Measurements from ENCODE around the gene IL1R2. TPM values are rescaled to one million over a fixed set of nuclear protein-coding genes. Genes with fewer than 3 reads are reported as not detected.

Gene IL1R2
- total and polyA plus RNA-seq, 2 experiments from 2014 or later: not detected

DNA sequence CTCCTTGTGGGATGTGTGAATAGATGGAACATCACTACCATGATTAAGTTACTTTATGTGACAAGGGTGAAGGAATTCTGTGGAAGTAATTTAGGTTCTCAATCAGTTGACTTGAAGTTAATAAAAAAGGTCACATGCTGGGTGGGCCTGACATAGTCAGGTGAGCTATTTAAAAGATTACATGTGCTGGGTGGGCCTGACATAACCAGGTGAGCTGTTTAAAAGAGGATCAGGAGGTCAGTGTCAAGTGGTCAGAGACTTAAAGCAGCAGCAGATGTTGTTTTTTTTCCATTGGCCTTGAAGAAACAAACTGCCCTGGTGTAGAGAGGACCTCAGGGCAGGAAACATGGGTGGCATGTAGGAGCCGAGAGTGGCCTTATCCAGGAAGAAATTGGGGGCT, 3.3 kb downstream of the IL1R2 start:
- Histone ChIP-seq H3K27me3 (ENCODE audit: insufficient read depth) (no peaks in the 10 kb centered on the region), H3K27ac (ENCODE audit: low read depth) (no peak overlapping the region), H3K4me2 (no peak overlapping the region), H3K4me3 (no peak overlapping the region), H3K79me2 (replicated peaks; ENCODE audit: insufficient read depth) (no peaks in the 10 kb centered on the region), H3K36me3 (ENCODE audit: insufficient read depth) (no peaks in the 10 kb centered on the region), H3K9me2 (ENCODE audit: insufficient read depth) (peaks cover 3% of the 10 kb centered on the region), H4K20me1 (replicated peaks; ENCODE audit: insufficient read depth) (no peaks in the 10 kb centered on the region), H3K4me1 (ENCODE audit: insufficient read depth) (no peaks in the 10 kb centered on the region), H2AFZ (no peak overlapping the region), H3F3A (replicated peaks; ENCODE audit: low read depth) (no peaks in the 10 kb centered on the region)
- Mint-ChIP-seq H3K27ac (no peak overlapping the region), H3K27me3 (ENCODE audit: insufficient read depth, low read depth, poor library complexity) (peaks cover 5% of the 10 kb centered on the region), H3K4me1 (no peaks in the 10 kb centered on the region), H3K9me3 (no peaks in the 10 kb centered on the region; the same call in 2 of the 3 replicates), H3K36me3 (ENCODE audit: low read depth) (no peaks in the 10 kb centered on the region), H3K4me3 (no peak overlapping the region)
- DNase-seq (ENCODE audit: low spot score) (no peak), ATAC-seq (no peak)
- TF ChIP-seq, protein P1, sequence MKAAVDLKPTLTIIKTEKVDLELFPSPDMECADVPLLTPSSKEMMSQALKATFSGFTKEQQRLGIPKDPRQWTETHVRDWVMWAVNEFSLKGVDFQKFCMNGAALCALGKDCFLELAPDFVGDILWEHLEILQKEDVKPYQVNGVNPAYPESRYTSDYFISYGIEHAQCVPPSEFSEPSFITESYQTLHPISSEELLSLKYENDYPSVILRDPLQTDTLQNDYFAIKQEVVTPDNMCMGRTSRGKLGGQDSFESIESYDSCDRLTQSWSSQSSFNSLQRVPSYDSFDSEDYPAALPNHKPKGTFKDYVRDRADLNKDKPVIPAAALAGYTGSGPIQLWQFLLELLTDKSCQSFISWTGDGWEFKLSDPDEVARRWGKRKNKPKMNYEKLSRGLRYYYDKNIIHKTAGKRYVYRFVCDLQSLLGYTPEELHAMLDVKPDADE (IDR thresholded peaks at IDR 0.05): no peak
- TF ChIP-seq EZH2 (IDR thresholded peaks at IDR 0.05; ENCODE audit: low read depth, unreplicated experiment): no peak
- TF ChIP-seq ZNF331 (CRISPR knock-in tag; IDR thresholded peaks at IDR 0.05; ENCODE audit: low read depth): no peak
- no peak for TF ChIP-seq CREB1 (CRISPR knock-in tag; IDR thresholded peaks at IDR 0.05; ENCODE audit: low read depth)
- TF ChIP-seq STAT1 (IDR thresholded peaks at IDR 0.05; ENCODE audit: unreplicated experiment): no peak
- no peak for TF ChIP-seq ZNF114 (CRISPR knock-in tag; IDR thresholded peaks at IDR 0.05)
- TF ChIP-seq, protein P2, sequence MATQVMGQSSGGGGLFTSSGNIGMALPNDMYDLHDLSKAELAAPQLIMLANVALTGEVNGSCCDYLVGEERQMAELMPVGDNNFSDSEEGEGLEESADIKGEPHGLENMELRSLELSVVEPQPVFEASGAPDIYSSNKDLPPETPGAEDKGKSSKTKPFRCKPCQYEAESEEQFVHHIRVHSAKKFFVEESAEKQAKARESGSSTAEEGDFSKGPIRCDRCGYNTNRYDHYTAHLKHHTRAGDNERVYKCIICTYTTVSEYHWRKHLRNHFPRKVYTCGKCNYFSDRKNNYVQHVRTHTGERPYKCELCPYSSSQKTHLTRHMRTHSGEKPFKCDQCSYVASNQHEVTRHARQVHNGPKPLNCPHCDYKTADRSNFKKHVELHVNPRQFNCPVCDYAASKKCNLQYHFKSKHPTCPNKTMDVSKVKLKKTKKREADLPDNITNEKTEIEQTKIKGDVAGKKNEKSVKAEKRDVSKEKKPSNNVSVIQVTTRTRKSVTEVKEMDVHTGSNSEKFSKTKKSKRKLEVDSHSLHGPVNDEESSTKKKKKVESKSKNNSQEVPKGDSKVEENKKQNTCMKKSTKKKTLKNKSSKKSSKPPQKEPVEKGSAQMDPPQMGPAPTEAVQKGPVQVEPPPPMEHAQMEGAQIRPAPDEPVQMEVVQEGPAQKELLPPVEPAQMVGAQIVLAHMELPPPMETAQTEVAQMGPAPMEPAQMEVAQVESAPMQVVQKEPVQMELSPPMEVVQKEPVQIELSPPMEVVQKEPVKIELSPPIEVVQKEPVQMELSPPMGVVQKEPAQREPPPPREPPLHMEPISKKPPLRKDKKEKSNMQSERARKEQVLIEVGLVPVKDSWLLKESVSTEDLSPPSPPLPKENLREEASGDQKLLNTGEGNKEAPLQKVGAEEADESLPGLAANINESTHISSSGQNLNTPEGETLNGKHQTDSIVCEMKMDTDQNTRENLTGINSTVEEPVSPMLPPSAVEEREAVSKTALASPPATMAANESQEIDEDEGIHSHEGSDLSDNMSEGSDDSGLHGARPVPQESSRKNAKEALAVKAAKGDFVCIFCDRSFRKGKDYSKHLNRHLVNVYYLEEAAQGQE (IDR thresholded peaks at IDR 0.05; ENCODE audit: unreplicated experiment): no peak
- TF ChIP-seq, protein P3, sequence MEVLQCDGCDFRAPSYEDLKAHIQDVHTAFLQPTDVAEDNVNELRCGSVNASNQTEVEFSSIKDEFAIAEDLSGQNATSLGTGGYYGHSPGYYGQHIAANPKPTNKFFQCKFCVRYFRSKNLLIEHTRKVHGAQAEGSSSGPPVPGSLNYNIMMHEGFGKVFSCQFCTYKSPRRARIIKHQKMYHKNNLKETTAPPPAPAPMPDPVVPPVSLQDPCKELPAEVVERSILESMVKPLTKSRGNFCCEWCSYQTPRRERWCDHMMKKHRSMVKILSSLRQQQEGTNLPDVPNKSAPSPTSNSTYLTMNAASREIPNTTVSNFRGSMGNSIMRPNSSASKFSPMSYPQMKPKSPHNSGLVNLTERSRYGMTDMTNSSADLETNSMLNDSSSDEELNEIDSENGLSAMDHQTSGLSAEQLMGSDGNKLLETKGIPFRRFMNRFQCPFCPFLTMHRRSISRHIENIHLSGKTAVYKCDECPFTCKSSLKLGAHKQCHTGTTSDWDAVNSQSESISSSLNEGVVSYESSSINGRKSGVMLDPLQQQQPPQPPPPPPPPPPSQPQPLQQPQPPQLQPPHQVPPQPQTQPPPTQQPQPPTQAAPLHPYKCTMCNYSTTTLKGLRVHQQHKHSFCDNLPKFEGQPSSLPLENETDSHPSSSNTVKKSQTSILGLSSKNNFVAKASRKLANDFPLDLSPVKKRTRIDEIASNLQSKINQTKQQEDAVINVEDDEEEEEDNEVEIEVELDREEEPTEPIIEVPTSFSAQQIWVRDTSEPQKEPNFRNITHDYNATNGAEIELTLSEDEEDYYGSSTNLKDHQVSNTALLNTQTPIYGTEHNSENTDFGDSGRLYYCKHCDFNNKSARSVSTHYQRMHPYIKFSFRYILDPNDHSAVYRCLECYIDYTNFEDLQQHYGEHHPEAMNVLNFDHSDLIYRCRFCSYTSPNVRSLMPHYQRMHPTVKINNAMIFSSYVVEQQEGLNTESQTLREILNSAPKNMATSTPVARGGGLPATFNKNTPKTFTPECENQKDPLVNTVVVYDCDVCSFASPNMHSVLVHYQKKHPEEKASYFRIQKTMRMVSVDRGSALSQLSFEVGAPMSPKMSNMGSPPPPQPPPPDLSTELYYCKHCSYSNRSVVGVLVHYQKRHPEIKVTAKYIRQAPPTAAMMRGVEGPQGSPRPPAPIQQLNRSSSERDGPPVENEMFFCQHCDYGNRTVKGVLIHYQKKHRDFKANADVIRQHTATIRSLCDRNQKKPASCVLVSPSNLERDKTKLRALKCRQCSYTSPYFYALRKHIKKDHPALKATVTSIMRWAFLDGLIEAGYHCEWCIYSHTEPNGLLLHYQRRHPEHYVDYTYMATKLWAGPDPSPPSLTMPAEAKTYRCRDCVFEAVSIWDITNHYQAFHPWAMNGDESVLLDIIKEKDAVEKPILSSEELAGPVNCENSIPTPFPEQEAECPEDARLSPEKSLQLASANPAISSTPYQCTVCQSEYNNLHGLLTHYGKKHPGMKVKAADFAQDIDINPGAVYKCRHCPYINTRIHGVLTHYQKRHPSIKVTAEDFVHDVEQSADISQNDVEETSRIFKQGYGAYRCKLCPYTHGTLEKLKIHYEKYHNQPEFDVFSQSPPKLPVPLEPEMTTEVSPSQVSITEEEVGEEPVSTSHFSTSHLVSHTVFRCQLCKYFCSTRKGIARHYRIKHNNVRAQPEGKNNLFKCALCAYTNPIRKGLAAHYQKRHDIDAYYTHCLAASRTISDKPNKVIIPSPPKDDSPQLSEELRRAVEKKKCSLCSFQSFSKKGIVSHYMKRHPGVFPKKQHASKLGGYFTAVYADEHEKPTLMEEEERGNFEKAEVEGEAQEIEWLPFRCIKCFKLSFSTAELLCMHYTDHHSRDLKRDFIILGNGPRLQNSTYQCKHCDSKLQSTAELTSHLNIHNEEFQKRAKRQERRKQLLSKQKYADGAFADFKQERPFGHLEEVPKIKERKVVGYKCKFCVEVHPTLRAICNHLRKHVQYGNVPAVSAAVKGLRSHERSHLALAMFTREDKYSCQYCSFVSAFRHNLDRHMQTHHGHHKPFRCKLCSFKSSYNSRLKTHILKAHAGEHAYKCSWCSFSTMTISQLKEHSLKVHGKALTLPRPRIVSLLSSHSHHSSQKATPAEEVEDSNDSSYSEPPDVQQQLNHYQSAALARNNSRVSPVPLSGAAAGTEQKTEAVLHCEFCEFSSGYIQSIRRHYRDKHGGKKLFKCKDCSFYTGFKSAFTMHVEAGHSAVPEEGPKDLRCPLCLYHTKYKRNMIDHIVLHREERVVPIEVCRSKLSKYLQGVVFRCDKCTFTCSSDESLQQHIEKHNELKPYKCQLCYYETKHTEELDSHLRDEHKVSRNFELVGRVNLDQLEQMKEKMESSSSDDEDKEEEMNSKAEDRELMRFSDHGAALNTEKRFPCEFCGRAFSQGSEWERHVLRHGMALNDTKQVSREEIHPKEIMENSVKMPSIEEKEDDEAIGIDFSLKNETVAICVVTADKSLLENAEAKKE (CRISPR knock-in tag; IDR thresholded peaks at IDR 0.05): no peak
- no peak for TF ChIP-seq NANOG (IDR thresholded peaks at IDR 0.05; ENCODE audit: borderline replicate concordance)
- TF ChIP-seq JUNB (IDR thresholded peaks at IDR 0.05; ENCODE audit: unreplicated experiment): no peak
- no peak for TF ChIP-seq EZH2phosphoT487 (IDR thresholded peaks at IDR 0.05; ENCODE audit: unreplicated experiment)
- TF ChIP-seq, protein P4, sequence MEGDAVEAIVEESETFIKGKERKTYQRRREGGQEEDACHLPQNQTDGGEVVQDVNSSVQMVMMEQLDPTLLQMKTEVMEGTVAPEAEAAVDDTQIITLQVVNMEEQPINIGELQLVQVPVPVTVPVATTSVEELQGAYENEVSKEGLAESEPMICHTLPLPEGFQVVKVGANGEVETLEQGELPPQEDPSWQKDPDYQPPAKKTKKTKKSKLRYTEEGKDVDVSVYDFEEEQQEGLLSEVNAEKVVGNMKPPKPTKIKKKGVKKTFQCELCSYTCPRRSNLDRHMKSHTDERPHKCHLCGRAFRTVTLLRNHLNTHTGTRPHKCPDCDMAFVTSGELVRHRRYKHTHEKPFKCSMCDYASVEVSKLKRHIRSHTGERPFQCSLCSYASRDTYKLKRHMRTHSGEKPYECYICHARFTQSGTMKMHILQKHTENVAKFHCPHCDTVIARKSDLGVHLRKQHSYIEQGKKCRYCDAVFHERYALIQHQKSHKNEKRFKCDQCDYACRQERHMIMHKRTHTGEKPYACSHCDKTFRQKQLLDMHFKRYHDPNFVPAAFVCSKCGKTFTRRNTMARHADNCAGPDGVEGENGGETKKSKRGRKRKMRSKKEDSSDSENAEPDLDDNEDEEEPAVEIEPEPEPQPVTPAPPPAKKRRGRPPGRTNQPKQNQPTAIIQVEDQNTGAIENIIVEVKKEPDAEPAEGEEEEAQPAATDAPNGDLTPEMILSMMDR (conservative IDR thresholded peaks at IDR 0.05; ENCODE audit: low read depth in 2 of 2): no peak
- no peak for TF ChIP-seq POLR2AphosphoS5 (IDR thresholded peaks at IDR 0.05; ENCODE audit: low read depth)

Measured in GM23338 (cell line).